Measurements from ENCODE around the gene SLC25A23. TPM values are rescaled to one million over a fixed set of nuclear protein-coding genes. Genes with fewer than 3 reads are reported as not detected.
A peak's percentile ranks its signal among the peaks of the same experiment; 100 is the strongest.

SLC25A23 gene
- total and polyA plus RNA-seq, 9 of the 15 experiments (the other 6 are each of a cell fraction or from before 2014, with no cell fraction given) = 6.1 to 72.0 (median 26.6) TPM

DNA sequence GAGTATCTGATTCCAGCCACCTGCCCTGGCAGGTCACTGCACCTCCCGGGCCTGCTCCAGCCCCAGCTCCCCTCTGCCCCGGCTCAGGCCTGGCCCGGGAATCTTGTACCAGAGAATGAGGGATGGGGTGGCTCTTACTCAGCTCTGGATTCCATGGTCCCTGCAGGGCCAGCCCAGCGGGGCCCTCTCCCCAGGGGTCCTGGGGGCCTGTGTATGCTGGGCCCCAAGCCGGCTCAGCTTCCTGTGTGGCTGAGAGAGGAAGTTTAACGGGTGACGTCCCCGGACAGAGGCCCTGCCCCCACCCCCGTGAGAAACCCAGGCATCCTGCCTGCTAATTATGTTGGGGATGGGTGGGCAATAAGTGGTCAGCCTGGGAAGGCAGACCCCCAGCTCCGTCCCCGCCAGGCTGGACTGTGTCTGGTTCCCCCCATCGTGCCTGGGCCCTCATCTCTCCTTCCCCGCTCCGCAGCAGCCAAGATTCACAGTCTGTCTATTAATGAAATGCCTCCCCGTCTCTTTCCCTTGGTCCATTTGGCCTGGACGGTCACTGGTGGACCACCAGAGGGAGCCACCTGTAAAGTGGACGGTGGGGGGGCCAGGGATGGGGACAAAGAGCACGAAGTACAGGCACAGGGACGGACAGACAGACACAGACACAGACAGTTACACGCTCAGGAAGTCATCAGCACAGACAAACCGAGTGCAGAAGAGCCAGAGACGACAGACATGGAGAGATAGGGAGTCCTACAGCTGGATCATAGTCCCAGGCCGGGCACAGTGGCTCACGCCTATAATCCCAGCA, 22.1 kb upstream of the SLC25A23 start, which contains the start of gene DENND1C (continued):
- TF ChIP-seq, protein P1, sequence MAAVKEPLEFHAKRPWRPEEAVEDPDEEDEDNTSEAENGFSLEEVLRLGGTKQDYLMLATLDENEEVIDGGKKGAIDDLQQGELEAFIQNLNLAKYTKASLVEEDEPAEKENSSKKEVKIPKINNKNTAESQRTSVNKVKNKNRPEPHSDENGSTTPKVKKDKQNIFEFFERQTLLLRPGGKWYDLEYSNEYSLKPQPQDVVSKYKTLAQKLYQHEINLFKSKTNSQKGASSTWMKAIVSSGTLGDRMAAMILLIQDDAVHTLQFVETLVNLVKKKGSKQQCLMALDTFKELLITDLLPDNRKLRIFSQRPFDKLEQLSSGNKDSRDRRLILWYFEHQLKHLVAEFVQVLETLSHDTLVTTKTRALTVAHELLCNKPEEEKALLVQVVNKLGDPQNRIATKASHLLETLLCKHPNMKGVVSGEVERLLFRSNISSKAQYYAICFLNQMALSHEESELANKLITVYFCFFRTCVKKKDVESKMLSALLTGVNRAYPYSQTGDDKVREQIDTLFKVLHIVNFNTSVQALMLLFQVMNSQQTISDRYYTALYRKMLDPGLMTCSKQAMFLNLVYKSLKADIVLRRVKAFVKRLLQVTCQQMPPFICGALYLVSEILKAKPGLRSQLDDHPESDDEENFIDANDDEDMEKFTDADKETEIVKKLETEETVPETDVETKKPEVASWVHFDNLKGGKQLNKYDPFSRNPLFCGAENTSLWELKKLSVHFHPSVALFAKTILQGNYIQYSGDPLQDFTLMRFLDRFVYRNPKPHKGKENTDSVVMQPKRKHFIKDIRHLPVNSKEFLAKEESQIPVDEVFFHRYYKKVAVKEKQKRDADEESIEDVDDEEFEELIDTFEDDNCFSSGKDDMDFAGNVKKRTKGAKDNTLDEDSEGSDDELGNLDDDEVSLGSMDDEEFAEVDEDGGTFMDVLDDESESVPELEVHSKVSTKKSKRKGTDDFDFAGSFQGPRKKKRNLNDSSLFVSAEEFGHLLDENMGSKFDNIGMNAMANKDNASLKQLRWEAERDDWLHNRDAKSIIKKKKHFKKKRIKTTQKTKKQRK (IDR thresholded peaks at IDR 0.05; ENCODE audit: borderline replicate concordance, low read depth, low read length) = no peak
- TF ChIP-seq RUNX1 (IDR thresholded peaks at IDR 0.05; ENCODE audit: low read depth) (no peak), CREM (IDR thresholded peaks at IDR 0.05; ENCODE audit: low read depth) (peak; percentile 28; the same call in 1 of the 2 replicates), ZFPM2 (CRISPR knock-in tag; IDR thresholded peaks at IDR 0.05) (no peak), CTBP1 (IDR thresholded peaks at IDR 0.05; ENCODE audit: borderline replicate concordance) (peak; percentile 48; the same call in 1 of the 2 replicates), NFE2 (IDR thresholded peaks at IDR 0.05; ENCODE audit: low read depth) (no peak), SREBF1 (IDR thresholded peaks at IDR 0.05; ENCODE audit: borderline replicate concordance, low read depth, low read length) (no peak), CHD1 (IDR thresholded peaks at IDR 0.05; ENCODE audit: low read length) (no peak), TCF7L2 (IDR thresholded peaks at IDR 0.05; ENCODE audit: low read depth, low read length) (no peak), RCOR1 (IDR thresholded peaks at IDR 0.05; ENCODE audit: borderline replicate concordance in 1 of 2, low read depth in 2 of 2, low read length in 2 of 2) (peak in 1 of 2 experiments; percentile 59; a peak in 1 of 4 replicates), KDM5B (IDR thresholded peaks at IDR 0.05; ENCODE audit: insufficient replicate concordance, low read depth, low read length) (no peak), XRCC5 (IDR thresholded peaks at IDR 0.05; ENCODE audit: low read depth, low read length) (peak; percentile 78; the same call in 1 of the 2 replicates), CBX2 (IDR thresholded peaks at IDR 0.05; ENCODE audit: insufficient read depth, low read length, poor library complexity, severe bottlenecking) (no peak), ATF7 (IDR thresholded peaks at IDR 0.05) (peak; percentile 50), ZNF316 (IDR thresholded peaks at IDR 0.05) (no peak), L3MBTL2 (IDR thresholded peaks at IDR 0.05) (peak; percentile 55; the same call in 1 of the 2 replicates), RFX1 (IDR thresholded peaks at IDR 0.05) (no peak), RBM14 (IDR thresholded peaks at IDR 0.05; ENCODE audit: borderline replicate concordance, insufficient read depth, low read depth, low read length) (no peak), FOXM1 (IDR thresholded peaks at IDR 0.05; ENCODE audit: low read depth) (no peak), FOXM1 (CRISPR knock-in tag; IDR thresholded peaks at IDR 0.05; ENCODE audit: low read depth) (no peak)
- TF ChIP-seq, protein P2, sequence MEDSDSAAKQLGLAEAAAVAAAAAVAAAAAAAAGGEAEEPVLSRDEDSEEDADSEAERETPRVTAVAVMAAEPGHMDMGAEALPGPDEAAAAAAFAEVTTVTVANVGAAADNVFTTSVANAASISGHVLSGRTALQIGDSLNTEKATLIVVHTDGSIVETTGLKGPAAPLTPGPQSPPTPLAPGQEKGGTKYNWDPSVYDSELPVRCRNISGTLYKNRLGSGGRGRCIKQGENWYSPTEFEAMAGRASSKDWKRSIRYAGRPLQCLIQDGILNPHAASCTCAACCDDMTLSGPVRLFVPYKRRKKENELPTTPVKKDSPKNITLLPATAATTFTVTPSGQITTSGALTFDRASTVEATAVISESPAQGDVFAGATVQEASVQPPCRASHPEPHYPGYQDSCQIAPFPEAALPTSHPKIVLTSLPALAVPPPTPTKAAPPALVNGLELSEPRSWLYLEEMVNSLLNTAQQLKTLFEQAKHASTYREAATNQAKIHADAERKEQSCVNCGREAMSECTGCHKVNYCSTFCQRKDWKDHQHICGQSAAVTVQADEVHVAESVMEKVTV (CRISPR knock-in tag; IDR thresholded peaks at IDR 0.05) = 0 out of 2 replicates have a peak, but pooled peaks have one; percentile 36
- TF ChIP-seq, protein P3, sequence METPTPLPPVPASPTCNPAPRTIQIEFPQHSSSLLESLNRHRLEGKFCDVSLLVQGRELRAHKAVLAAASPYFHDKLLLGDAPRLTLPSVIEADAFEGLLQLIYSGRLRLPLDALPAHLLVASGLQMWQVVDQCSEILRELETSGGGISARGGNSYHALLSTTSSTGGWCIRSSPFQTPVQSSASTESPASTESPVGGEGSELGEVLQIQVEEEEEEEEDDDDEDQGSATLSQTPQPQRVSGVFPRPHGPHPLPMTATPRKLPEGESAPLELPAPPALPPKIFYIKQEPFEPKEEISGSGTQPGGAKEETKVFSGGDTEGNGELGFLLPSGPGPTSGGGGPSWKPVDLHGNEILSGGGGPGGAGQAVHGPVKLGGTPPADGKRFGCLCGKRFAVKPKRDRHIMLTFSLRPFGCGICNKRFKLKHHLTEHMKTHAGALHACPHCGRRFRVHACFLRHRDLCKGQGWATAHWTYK (CRISPR knock-in tag; IDR thresholded peaks at IDR 0.05) = 0 out of 2 replicates have a peak, but pooled peaks have one; percentile 16

Measured in K562 (cell line).